Endothelial cell of umbilical vein (primary cell): ENCODE results near the gene RNF5. TPM values are rescaled to one million over a fixed set of nuclear protein-coding genes. Genes with fewer than 3 reads are reported as not detected.

Source experiments
- BruUV-seq: library from RNA; stranded (reverse); fragments of 400-500 nt; replicated peaks from 2 replicates; lab custom pipeline; 2021; lab: Mats Ljungman, UMichigan
- CTCF ChIA-PET: fragments of 300-600, 350-600 bp; sonication (Branson Sonifier 250); formaldehyde crosslinking; loops from one replicate; lab custom pipeline; 2021; ENCODE audit warnings: antibody characterized with exemption, inconsistent platforms; lab: Charles Lee
- POLR2A ChIA-PET: fragments of 300-600, 350-600 bp; sonication (Branson Sonifier 250); formaldehyde crosslinking; loops from one replicate; lab custom pipeline; 2021; ENCODE audit warnings: antibody characterized with exemption, inconsistent platforms; lab: Charles Lee
- DNase-seq: peaks from one replicate; pipeline ENCODE4 v3.0.0-alpha.2; 2011; ENCODE audit warnings: low read depth, low spot score
- FAIRE-seq: peaks from 2 replicates; lab custom pipeline; 2011; peaks lifted over from hg19 to GRCh38; lab: Jason Lieb, UNC
- H2AFZ ChIP-seq: 2 replicates; pipeline ENCODE4 v1.6.0; 2012; ENCODE audit warnings: low read depth, low read length, control low read depth, inconsistent platforms
- H3K27ac ChIP-seq: 2 replicates; pipeline ENCODE4 v1.5.1; 2011; ENCODE audit warnings: low read depth, mild to moderate bottlenecking, control low read depth, low read length, moderate library complexity; ENCODE audit not compliant: insufficient read depth
- H3K27me3 ChIP-seq, 2 experiments: 2 replicates each; pipeline versions ENCODE4 v1.6.0 to v1.6.1; 2011; ENCODE audit warnings: low read length in 2 of 2, mixed read lengths in 1 of 2; ENCODE audit not compliant: control insufficient read depth in 2 of 2, insufficient read depth in 2 of 2
- H3K36me3 ChIP-seq, 2 experiments: 2 replicates in 1 of 2; 3 replicates in 1 of 2; pipeline ENCODE4 v1.5.1; 2011; ENCODE audit warnings: low read length in 2 of 2, mild to moderate bottlenecking in 1 of 2, moderate library complexity in 1 of 2; ENCODE audit not compliant: control insufficient read depth in 2 of 2, insufficient read depth in 2 of 2; ENCODE audit errors: extremely low read depth in 1 of 2
- H3K4me1 ChIP-seq: 3 replicates; pipeline ENCODE4 v1.5.1; 2011; ENCODE audit warnings: mild to moderate bottlenecking, low read length; ENCODE audit not compliant: control insufficient read depth, insufficient read depth; ENCODE audit errors: extremely low read depth
- H3K4me2 ChIP-seq: 2 replicates; pipeline ENCODE4 v1.6.1; 2011; ENCODE audit warnings: low read length, control low read depth, mixed read lengths; ENCODE audit not compliant: insufficient read depth
- H3K4me3 ChIP-seq, 3 experiments: fragments of 200-600 bp in 1 of 3; sonication (generic), shearing (Covaris generic) in 1 of 3; replicated peaks in 1 of 3; 2 replicates each; pipeline ENCODE4 v1.5.1; 2011 to 2016; ENCODE audit warnings: control low read depth in 3 of 3, low read length in 3 of 3, mild to moderate bottlenecking in 2 of 3, inconsistent platforms in 1 of 3, low read depth in 1 of 3, moderate library complexity in 1 of 3; ENCODE audit not compliant: insufficient read depth in 1 of 3
- H3K79me2 ChIP-seq: 2 replicates; pipeline ENCODE4 v1.6.0; 2012; ENCODE audit warnings: low read length, inconsistent platforms; ENCODE audit not compliant: control insufficient read depth, insufficient read depth
- H3K9ac ChIP-seq: replicated peaks from 2 replicates; pipeline ENCODE3; 2011; ENCODE audit warnings: low read length, control low read depth; ENCODE audit not compliant: insufficient read depth; ENCODE audit errors: extremely low read depth
- H3K9me1 ChIP-seq: replicated peaks from 3 replicates; pipeline ENCODE4 v1.6.0; 2011; ENCODE audit warnings: mild to moderate bottlenecking, low read length; ENCODE audit not compliant: control insufficient read depth, insufficient read depth; ENCODE audit errors: extremely low read depth
- H3K9me3 ChIP-seq: replicated peaks from 2 replicates; pipeline ENCODE4 v1.5.1; 2012; ENCODE audit warnings: low read length, inconsistent platforms; ENCODE audit not compliant: control insufficient read depth, insufficient read depth
- H4K20me1 ChIP-seq: replicated peaks from 2 replicates; pipeline ENCODE3; 2011; ENCODE audit warnings: mild to moderate bottlenecking, low read length; ENCODE audit not compliant: control insufficient read depth, insufficient read depth; ENCODE audit errors: extremely low read depth
- CTCF ChIP-seq, 2 donors: IDR thresholded peaks; 1 replicate in 1 of 2; 2 replicates in 1 of 2; pipeline ENCODE4 v1.5.1; 2011; ENCODE audit warnings: low read length in 2 of 2, mild to moderate bottlenecking in 2 of 2, moderate library complexity in 2 of 2, control low read depth in 1 of 2, inconsistent platforms in 1 of 2, low read depth in 1 of 2; ENCODE audit not compliant: insufficient read depth in 1 of 2; ENCODE audit errors: extremely low read depth in 1 of 2
- EZH2 ChIP-seq: IDR thresholded peaks from 2 replicates; pipeline ENCODE4 v1.6.1; 2012; ENCODE audit warnings: borderline replicate concordance, low read depth, mild to moderate bottlenecking, moderate library complexity, low read length, inconsistent platforms; ENCODE audit not compliant: severe bottlenecking
- FOS ChIP-seq: IDR thresholded peaks from 2 replicates; pipeline ENCODE4 v1.6.1; 2011; ENCODE audit warnings: mild to moderate bottlenecking, low read length, moderate library complexity, borderline replicate concordance; ENCODE audit not compliant: insufficient read depth
- GATA2 ChIP-seq: IDR thresholded peaks from 2 replicates; pipeline ENCODE4 v1.7.0; 2011; ENCODE audit warnings: low read depth, mild to moderate bottlenecking, moderate library complexity, mixed read lengths, low read length; ENCODE audit not compliant: insufficient read length, insufficient read depth
- JUN ChIP-seq: IDR thresholded peaks from 2 replicates; pipeline ENCODE4 v1.6.1; 2011; ENCODE audit warnings: borderline replicate concordance, low read depth; ENCODE audit not compliant: insufficient read length, insufficient read depth
- MAX ChIP-seq: IDR thresholded peaks from 2 replicates; pipeline ENCODE4 v1.6.1; 2011; ENCODE audit not compliant: insufficient read depth, insufficient read length
- MYC ChIP-seq: IDR thresholded peaks from one replicate; pipeline ENCODE4 v1.6.1; 2011; ENCODE audit warnings: mild to moderate bottlenecking, low read depth, low read length
- POLR2A ChIP-seq: IDR thresholded peaks from 2 replicates; pipeline ENCODE4 v1.6.1; 2012; ENCODE audit warnings: low read depth, mild to moderate bottlenecking, control low read depth, low read length
- POLR2AphosphoS5 ChIP-seq: IDR thresholded peaks from 2 replicates; pipeline ENCODE4 v1.6.1; 2012; ENCODE audit warnings: low read depth, mild to moderate bottlenecking, control low read depth, low read length, moderate library complexity; ENCODE audit not compliant: insufficient read depth
- dilution Hi-C: fragments of 300-500 bp; cut with MboI; formaldehyde crosslinking; loops from one replicate; pipeline ENCODE4 v1.15.0; 2019; ENCODE audit warnings: low sequenced_read_pairs; ENCODE audit not compliant: extremely low pct_ligation_motif_present
- intact Hi-C: fragments of 100-400 bp; cut with micrococcal nuclease; formaldehyde crosslinking; loops from one replicate; pipeline ENCODE4 v1.10.0; 2022
- polyA plus RNA-seq, 4 experiments: library from polyadenylated mRNA; depleted of rRNA in 3 of 4; stranded (reverse) in 3 of 4; unstranded in 1 of 4; fragments of >200 nt; gene quantifications; 2 replicates each; pipeline versions ENCODE4 v1.2.1 to v1.2.3, GENCODE V29; 2011 to 2012; ENCODE audit warnings: missing spikeins in 1 of 4
- total RNA-seq: library from RNA; stranded (reverse); gene quantifications from 2 replicates; pipeline ENCODE4 v1.2.3, GENCODE V29; 2021

The RNF5 gene
- total and polyA plus RNA-seq, 2 donors (not counting 3 experiments of a cell fraction or from before 2014, with no cell fraction given): 49.2 to 100 TPM

- intact Hi-C loops: no loop called here
- Histone ChIP-seq H4K20me1 (no peaks in the 10 kb centered on the region), H3K4me1 (peaks cover 41% of the 10 kb centered on the region), H3K36me3 (peaks cover 0 to 18% of the 10 kb centered on the region in 2 experiments), H3K4me2 (peak overlapping the region; percentile 89), H3K9me1 (no peaks in the 10 kb centered on the region), H3K79me2 (peaks cover 23% of the 10 kb centered on the region), H2AFZ (no peak overlapping the region), H3K9ac (peak overlapping the region; percentile 66), H3K9me3 (no peaks in the 10 kb centered on the region), H3K27ac (peak overlapping the region; percentile 51), H3K4me3 (peak overlapping the region; percentile 32 to 83 (median 73)), H3K27me3 (no peaks in the 10 kb centered on the region)
- DNase-seq (peak; percentile 29), FAIRE-seq (peak; percentile 69)
- BruUV-seq: no TSS peak
- no peak for TF ChIP-seq CTCF (IDR thresholded peaks at IDR 0.05; ENCODE audit: extremely low read depth in 1 of 2, insufficient read depth in 1 of 2, low read depth in 1 of 2, low read length in 2 of 2)
- TF ChIP-seq JUN: no peak
- TF ChIP-seq FOS: no peak
- TF ChIP-seq EZH2: no peak
- TF ChIP-seq POLR2AphosphoS5: no peak
- TF ChIP-seq POLR2A: no peak
- no peak for TF ChIP-seq MYC
- no peak for TF ChIP-seq GATA2
- TF ChIP-seq MAX: no peak
- ChIA-PET POLR2A (no interaction called here), CTCF (interaction anchor here (0.7 to 1.1 kb wide), 2 partner anchors 10 to 60 kb away, joined by 3 to 4 read pairs; partner anchors contain the start of gene ATF6B)
- dilution Hi-C loops: no loop called here
Measured at GRCh38 chr6:32188381-32189068, 10.3 kb downstream of the RNF5 start.
